Gastroesophageal sphincter (tissue), 3 donors: ENCODE data around the gene SYT8.

ENCODE experiments used
- CTCF ChIP-seq, 4 experiments: fragments of 200-600 bp in 2 of 4; fragments of 450-650 bp in 2 of 4; sonication (generic) in 1 of 4; IDR thresholded peaks; one replicate each; pipeline ENCODE4 v1.5.1; 2017 to 2019; ENCODE audit warnings: antibody characterized with exemption in 4 of 4, mild to moderate bottlenecking in 2 of 4, moderate library complexity in 2 of 4
- EP300 ChIP-seq: sonication (generic); formaldehyde crosslinking; IDR thresholded peaks from one replicate; pipeline ENCODE4 v1.6.1; 2017; ENCODE audit warnings: antibody characterized with exemption, mild to moderate bottlenecking
- POLR2A ChIP-seq, 2 donors: fragments of 450-650 bp; IDR thresholded peaks; one replicate each; pipeline ENCODE4 v1.6.1; 2017; ENCODE audit warnings: antibody characterized with exemption in 2 of 2, mild to moderate bottlenecking in 2 of 2, moderate library complexity in 1 of 2
- POLR2AphosphoS5 ChIP-seq: sonication (generic); formaldehyde crosslinking; IDR thresholded peaks from one replicate; pipeline ENCODE4 v1.6.1; 2017; ENCODE audit warnings: antibody characterized with exemption

GRCh38 chr11:1825039-1825740, 9.6 kb upstream of the SYT8 start:
- TF ChIP-seq POLR2AphosphoS5 (no peak), CTCF (IDR thresholded peaks at IDR 0.05) (no peak), POLR2A (IDR thresholded peaks at IDR 0.05) (no peak), EP300 (no peak)
